Measurements from ENCODE around the gene APOBEC3F.
"Not testable (repeated sequence)": the region's sequence is repeated elsewhere in the genome, so short reads cannot be mapped to it uniquely, and the experiment has no call there.

The APOBEC3F gene

DNA sequence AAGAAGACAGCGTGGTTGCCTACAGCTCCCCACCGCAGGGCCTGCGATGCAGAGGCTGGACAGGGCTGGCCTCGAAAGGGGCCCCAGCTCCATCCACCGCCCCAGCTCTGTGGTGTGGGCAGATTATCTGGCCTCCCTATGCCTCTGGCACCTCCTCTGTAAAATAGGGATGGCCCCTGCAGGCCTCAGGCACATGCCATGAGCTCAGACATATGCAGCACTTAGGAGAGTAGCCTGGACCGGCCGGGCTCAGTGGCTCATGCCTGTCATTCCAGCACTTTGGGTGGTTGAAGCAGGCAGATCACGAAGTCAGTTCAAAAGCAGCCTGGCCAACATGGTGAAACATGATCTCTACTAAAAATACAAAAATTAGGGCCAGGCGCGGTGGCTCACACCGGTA lies 12.4 kb upstream of the APOBEC3F start:
- DNase-seq: peak; percentile 82

DNA sequence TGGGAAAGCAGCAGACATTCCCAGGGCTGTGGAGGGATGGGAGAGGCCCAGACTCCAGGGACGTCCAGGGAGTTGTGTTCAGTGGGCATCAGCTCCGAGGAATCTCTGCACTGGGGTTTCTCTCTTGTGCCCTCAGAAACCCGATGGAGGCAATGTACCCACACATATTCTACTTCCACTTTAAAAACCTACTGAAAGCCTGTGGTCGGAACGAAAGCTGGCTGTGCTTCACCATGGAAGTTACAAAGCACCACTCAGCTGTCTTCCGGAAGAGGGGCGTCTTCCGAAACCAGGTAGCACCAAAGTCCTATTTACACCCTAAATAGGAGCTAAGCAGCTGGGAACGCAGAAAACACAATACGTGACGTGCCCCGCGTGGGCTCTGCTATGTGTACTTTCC lies 11.4 kb upstream of the APOBEC3F start:
- no peak for DNase-seq

DNA sequence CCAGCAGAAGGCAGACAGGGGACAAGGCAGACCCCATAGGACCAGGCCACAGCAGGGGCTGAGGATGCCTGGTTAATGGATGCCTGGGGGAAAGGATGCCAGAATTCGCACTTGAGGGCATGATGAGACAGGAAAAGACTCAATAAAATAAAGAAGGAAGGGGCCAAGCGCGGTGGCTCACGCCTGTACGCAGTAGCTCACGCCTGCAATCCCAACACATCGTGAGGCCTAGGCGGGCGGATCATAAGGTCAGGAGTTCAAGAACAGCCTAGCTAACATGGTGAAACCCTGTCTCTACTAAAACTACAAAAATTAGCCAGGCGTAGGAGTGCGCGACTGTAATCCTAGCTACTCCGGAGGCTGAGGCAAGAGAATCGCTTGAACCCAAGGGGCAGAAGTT lies 10.0 kb upstream of the APOBEC3F start:
- no peak for DNase-seq

DNA sequence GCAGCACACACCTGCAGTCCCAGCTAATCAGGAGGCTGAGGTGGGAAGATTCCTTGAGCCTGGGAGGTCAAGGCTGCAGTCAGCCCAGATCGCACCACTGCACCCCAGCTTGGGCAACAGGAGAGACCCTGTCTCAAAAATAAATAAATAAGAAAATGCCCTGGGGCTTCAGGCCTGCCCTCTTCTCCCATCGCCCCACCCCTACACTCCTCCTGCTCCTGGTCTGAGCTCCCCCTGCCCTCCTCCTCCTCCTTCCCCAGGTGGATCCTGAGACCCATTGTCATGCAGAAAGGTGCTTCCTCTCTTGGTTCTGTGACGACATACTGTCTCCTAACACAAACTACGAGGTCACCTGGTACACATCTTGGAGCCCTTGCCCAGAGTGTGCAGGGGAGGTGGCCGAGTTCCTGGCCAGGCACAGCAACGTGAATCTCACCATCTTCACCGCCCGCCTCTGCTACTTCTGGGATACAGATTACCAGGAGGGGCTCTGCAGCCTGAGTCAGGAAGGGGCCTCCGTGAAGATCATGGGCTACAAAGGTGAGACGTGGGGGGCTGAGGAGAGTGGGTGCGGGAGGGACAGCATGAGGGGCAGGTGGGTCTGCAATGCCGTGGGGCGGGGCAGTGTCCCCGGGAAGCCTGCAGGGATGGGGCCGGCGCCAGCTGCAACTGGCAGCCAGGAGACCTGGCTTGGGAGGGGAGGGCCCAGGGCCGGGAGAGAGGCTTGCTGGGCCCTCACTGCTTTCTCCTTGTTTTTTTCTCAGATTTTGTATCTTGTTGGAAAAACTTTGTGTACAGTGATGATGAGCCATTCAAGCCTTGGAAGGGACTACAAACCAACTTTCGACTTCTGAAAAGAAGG lies 9.0 kb upstream of the APOBEC3F start:
- not testable (repeated sequence) for DNase-seq

DNA sequence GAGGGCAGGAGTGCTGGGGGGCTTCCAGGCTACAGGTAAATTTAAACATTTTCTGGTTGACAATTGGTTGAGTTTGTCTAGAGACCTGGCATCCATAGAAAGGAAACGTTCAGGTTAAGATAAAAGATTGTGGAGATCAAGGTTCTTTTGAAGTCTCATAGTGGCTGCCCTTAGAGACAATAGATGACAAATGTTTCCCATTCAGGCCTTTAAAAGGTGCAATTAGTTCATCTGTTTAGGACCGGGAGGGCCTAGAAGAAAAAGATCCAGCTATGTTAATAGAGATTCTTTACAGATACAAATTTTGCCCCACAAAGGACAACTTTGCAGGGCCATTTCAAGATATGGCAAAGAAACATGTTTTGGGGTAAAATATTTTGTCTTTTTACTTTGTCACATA lies 3.6 kb upstream of the APOBEC3F start:
- DNase-seq: not testable (repeated sequence)

DNA sequence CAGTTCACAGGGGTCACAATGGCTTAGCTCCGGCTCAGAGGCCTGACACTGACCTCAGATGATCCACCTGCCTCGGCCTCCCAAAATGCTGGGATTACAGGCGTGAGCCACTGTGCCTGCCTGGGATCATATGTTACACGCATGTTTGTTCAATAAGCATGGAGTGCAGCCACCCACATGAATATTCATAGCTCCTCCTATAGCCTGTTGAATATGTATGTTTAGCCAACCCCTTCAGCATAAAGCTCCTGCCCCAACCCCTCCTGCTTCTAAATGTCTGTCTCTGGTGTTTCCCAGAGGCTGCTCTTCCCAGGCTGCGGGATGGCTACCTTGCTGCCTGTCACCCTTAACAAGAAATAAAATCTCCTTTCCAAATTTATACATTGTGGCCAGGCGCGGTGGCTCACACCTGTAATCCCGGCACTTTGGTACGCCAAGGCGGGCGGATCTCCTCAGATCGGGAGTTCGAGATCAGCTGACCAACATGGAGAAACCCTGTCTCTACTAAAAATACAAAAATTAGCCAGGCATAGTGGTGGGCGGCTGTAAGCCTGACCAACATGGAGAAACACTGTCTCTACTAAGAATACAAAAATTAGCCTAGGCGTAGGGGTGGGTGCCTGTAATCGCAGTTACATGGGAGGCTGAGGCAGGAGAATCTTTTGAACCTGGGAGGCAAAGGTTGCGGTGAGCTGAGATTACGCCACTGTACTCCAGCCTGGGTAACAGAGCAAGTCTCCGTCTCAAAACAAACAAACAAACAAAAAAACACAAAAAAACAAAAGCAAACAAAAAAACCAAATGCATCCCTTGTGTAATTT lies 1.1 kb upstream of the APOBEC3F start:
- DNase-seq: no peak

DNA sequence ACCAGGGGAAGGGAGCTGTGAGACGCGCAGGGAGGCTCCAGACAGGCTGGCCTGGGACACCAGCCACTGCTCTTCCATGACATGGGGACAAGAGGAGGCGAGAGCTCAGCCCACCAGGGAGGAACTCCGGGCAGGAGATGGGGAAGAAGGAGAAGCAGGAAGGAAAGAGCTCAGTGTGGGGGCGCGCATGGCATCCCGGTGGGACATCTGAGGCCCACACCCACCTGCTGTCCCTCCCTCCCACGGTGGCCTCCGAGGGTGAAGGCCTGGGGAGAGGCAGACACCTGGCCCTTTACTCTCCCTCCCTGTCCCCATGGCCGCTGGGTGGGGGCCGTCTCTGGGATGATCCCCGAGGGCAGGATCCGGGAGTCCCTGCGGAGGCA lies 518 bp upstream of the APOBEC3F start:
- not testable (repeated sequence) for DNase-seq

DNA sequence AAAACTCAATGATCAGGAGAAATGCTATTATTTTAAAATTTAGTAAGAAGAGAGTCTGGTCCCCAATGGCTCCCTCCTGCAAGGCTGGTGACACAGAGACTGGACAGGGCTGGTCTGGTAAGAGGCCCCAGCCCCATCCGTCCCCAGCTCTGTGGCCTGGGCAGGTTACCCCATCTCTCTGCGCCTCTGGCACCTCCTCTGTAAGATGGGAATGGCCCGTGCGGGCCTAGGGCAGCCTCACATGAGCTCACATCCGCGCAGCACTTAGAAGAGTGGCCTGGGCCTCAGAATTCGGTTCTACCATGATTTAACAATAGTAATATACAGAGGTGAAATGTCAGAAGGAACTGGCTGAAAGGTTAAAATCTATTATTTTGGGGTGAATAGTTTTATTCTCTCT lies 1.2 kb downstream of the APOBEC3F start:
- DNase-seq: no peak

DNA sequence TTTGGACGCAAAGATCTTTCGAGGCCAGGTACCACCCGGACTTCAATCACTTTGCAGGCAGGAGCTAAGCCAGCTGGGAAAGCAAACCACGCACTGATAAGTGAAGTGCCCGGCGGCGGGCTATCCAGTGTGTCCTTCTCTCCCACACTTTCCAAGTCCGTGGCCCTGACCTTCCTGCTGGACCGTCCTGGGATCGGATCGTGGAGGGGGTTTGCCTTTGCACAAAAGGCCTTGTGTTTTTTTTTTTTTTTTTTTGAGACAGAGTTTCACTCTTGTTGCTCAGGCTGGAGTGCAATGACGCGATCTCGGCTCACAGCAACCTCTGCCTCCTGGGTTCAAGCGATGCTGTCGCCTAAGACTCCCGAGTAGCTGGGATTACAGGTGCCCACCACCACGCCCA lies 2.4 kb downstream of the APOBEC3F start:
- not testable (repeated sequence) for DNase-seq

DNA sequence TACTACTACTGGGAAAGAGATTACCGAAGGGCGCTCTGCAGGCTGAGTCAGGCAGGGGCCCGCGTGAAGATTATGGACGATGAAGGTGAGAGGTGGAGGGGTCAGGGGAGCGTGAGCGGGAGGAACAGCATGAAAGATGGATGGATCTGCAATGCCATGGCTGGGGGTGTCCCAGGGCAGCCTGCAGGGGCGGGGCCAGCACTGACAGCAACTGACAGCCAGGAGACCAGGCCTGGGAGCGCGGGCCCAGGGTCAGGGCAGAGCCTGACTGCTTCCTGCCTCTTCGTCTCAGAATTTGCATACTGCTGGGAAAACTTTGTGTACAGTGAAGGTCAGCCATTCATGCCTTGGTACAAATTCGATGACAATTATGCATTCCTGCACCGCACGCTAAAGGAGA lies 4.5 kb downstream of the APOBEC3F start:
- DNase-seq: not testable (repeated sequence)

DNA sequence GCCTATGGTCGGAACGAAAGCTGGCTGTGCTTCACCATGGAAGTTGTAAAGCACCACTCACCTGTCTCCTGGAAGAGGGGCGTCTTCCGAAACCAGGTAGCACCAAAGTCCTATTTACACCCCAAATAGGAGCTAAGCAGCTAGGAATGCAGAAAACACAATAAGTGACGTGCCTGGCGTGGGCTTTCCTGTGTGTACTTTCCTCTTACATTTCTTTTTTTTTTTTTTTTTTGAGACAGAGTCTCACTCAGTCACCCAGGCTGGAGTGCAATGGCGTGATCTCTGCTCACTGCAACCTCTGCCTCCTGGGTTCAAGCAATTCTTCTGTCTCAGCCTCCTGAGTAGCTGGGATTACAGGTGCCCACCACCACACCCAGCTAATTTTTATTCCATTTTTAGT lies 8.8 kb downstream of the APOBEC3F start:
- DNase-seq: not testable (repeated sequence)

DNA sequence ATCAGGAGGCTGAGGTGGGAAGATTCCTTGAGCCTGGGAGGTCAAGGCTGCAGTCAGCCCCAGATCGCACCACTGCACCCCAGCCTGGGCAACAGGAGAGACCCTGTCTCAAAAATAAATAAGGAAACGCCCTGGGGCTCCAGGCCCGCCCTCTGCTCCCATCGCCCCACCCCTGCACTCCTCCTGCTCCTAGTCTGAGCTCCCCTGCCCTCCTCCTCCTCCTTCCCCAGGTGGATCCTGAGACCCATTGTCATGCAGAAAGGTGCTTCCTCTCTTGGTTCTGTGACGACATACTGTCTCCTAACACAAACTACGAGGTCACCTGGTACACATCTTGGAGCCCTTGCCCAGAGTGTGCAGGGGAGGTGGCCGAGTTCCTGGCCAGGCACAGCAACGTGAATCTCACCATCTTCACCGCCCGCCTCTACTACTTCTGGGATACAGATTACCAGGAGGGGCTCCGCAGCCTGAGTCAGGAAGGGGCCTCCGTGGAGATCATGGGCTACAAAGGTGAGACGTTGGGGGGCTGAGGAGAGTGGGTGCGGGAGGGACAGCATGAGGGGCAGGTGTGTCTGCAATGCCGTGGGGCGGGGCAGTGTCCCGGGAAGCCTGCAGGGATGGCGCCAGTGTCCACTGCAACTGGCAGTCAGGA lies 11.3 kb downstream of the APOBEC3F start:
- not testable (repeated sequence) for DNase-seq

DNA sequence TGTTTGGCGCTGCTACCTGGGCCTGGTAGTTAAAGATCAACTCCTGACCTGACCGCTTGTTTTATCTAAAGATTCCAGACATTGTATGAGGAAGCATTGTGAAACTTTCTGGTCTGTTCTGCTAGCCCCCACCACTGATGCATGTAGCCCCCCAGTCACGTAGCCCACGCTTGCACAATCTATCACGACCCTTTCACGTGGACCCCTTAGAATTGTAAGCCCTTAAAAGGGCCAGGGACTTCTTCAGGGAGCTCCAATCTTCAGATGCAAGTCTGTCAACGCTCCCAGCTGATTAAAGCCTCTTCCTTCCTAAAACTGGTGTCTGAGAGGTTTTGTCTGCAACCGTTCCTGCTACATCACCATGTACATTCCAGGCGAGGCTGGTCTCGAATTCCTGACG lies 15.0 kb downstream of the APOBEC3F start:
- DNase-seq: no peak

DNA sequence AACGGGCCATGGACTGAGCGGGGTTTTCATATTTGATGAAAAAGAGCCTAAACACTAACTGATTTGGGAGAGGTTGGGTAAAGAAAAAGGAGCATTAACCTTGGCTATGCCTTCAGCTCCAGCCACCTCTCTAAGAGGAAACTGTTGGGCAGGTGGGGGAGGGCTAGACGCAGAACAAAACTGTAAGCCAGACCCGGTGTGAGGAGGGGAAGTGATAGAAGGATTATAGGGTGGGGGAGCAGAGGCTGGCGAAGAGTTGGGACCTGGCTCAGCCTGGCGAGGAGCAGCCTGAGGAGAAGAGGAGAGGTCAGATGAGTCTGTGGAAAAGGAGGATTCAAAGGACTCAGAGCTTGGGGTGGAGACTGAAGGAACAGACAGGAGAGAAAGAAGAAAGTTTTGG lies 20.6 kb downstream of the APOBEC3F start:
- not testable (repeated sequence) for DNase-seq

DNA sequence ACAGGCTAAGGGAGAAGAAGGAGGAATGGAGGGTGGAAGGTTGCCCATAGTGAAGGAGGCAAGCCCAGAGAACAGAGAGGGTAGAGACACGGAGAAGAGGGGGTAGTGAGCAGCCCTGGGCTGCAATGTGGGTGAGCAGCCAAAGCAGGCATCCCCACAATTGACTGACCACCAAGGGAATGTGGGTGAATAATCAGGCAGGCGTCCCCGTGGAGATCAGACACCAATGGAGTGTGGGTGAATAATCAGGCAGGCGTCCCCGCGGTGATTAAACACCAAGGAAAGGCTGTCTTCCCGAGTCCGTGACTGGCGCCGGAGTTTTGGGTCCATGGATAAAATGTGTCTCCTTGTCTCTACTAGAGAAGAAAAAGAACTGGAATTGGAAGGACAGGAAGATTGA lies 21.3 kb downstream of the APOBEC3F start:
- not testable (repeated sequence) for DNase-seq

DNA sequence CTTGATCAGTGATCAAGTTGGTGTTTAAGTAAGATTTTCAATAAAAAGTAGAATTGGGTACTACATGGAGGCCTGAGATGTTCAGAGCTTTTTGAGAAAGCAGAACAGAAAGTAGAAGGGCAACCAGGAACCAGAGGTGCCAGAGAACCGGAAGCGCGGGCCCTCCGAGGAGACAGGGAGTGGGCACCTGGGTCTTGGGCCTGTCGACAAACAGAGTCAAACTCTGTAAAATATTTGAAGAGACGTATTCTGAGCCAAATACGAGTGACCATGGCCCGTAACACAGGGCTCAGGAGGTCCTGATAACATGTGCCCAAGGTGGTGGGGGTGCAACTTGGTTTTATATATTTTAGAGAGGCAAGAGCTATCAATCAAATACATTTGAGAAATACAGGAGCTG lies 23.2 kb downstream of the APOBEC3F start:
- DNase-seq: not testable (repeated sequence)

DNA sequence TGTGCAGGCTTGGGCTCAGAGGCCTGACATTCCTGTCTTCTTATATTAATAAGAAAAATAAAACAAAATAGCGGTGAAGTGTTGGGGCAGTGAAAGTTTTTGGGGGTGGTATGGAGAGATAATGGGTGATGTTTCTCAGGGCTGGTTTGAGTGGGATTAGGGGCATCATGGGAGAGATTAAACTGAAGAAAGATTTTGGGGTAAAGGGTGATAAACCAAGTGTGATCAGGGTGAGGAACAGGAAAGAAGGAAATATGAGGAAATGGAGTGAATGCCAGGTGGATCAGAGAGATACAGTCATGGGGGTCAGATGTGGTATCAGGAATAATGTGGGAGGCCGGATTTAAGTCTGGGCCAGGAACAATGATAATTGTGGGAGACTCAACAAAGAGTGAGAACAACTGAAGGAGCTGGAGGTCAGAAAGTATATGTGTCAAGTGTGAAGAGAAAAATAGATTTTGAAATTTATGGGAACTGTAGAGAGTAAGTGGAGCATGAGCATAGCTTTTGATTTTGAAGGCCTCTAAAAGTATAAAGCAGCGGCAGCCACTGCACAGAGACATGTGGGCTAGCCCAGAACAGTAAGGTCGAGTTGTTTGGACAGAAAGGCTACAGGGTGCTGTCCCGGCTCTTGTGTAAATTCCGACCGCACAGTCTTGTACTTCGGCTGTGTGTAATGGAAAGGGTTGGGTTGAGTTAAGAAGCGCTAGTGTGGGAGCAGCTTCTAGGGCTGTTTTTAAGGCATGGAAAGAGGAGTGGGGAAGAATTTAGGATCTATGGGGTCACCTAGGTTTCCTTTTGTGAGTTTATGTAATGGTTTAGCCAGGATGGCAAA lies 26.0 kb downstream of the APOBEC3F start:
- DNase-seq: not testable (repeated sequence)

DNA sequence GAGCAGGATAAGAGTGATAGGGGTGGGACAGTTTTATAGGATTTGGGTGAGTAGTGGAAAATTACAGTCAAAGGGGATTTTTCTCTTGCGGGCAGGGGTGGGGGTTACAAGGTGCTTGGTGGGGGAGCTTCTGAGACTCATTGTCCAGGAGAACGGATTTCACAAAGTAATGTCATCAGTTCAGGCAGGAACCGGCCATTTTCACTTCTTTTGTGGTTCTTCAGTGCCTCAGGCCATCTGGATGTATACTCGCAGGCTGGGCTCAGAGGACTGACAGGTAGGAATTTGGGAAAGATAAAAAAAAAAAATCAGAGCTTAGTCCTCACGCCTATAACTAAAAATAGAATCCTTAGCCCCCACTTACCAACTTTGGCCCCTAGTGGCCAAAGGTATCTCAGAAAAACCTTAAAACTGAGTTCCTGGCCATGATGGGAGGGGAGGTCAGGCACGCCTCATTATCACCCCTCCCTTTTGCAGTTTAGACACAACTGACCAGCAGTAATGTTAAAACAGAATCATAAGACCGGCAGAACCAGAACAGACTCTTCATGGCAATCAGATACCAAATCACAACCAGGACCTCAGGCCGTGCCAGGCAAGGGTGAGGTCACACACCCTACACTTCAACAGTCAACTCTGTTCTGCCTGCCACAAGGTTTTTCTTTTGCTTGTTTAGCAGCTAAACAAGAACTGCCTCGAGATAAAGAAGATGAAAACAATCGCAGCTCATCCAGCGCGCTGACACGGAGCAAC lies 27.5 kb downstream of the APOBEC3F start:
- no peak for DNase-seq

DNA sequence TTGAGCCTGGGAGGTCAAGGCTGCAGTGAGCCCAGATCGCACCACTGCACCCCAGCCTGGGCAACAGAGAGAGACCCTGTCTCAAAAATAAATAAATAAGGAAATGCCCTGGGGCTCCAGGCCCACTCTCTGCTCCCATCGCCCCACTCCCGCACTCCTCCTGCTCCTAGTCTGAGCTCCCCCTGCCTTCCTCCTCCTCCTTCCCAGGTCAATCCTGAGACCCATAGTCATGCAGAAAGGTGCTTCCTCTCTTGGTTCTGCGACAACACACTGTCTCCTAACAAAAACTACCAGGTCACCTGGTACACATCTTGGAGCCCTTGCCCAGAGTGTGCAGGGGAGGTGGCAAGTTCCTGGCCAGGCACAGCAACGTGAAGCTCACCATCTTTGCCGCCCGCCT lies 29.5 kb downstream of the APOBEC3F start:
- DNase-seq: no peak

DNA sequence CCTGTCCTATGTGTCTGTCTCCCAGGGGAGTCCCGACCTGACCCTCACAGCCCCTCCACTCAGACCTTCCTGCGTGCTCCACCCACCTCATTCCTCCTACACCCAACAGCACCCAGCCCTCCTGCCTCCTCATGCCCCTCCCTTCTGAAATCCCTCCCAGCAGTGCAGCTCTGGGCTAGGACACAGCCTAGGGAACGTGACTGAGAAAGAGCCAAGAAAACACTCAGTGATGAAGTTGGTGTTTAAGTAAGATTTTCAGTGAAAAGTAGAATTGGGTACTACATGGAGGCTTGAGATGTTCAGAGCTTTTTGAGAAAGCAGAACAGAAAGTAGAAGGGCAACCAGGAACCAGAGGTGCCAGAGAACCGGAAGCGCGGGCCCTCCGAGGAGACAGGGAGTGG lies 31.9 kb downstream of the APOBEC3F start:
- DNase-seq: not testable (repeated sequence)

DNA sequence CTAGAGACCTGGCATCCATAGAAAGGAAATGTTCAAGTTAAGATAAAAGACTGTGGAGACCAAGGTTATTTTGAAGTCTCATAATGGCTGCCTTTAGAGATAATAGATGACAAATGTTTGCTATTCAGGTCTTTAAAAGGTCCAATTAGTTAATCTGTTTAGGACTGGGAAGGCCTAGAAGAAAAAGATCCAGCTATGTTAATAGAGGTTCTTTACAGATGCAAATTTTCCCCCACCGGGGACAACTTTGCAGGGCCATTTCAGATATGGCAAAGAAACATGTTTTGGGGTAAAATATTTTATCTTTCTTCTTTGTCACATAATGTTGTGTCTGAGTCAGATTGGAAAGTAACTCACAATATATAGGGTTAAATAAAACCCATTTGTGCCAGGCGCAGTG lies 33.3 kb downstream of the APOBEC3F start:
- no peak for DNase-seq
